22Rv1 (cell line): Measurements from ENCODE around the gene MAP3K4.

Experiments used
- CTCF ChIP-seq: fragments of 450-650 bp; IDR thresholded peaks from 2 replicates; pipeline ENCODE4 v1.5.1; 2017; ENCODE audit warnings: mild to moderate bottlenecking
- ZFX ChIP-seq: fragments of 450-650 bp; IDR thresholded peaks from 2 replicates; pipeline ENCODE4 v1.6.1; 2017; ENCODE audit warnings: antibody characterized with exemption, borderline replicate concordance

- TF ChIP-seq CTCF, result no peak
- TF ChIP-seq ZFX, result no peak
Measured at GRCh38 chr6:161000632-161001031, 9.1 kb downstream of the MAP3K4 start.
